Cardiac septum (tissue), 1 donor: ENCODE results near the gene ST6GALNAC4. TPM values are rescaled to one million over a fixed set of nuclear protein-coding genes. Genes with fewer than 3 reads are reported as not detected.

Experiments
- DNase-seq: peaks from one replicate; pipeline ENCODE4 v3.0.0-alpha.2; 2020; ENCODE audit warnings: low spot score
- intact Hi-C: fragments of 100-400 bp; cut with DNase I; formaldehyde crosslinking; loops from one replicate; pipeline ENCODE4 v1.14.0; 2022
- total RNA-seq: library from RNA; stranded (reverse); fragmentation: NEBNext Ultra II Directional; extraction: Animal tissue kit (Norgen Biotek cat#: 25700); gene quantifications from one replicate; pipeline ENCODE4 v1.2.1, GENCODE V29; 2021
- donor health status: DM: no; HTN: no; CAD: no.

ST6GALNAC4 gene
- total RNA-seq, 1 donor from 2014 or later, result 48.1 TPM

DNA sequence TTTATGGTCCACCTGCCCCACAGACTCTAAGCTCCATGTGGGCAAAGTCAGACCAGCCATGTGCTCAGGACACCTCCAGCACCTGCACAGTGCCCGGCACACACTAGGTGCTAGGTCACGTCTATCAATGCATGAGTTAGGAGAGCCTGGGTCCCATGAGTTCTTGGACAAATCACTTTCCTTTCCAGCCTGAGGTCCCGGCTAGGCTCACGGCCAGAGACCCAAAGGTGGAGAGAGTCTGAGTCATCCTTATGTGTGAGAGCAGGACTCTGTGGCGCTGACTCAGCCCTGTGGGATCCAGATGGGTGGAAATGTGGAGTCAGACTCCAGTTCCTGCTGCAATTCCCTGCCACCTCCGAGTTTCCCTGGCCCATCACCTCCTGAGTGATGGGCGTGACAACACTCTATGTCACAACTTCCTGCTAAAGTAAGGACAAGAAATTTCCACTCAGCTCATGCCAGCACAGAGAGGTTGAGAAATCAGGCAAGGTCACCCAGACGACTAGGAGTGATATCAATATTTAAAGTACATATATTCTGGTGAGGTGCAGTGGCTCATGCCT, 2.5 kb upstream of the ST6GALNAC4 start:
- intact Hi-C loops, result loop anchor here (2.0 to 5.0 kb wide), 4 partner anchors 42 to 185 kb away; partner anchors contain the start of genes AK1, CDK9, FPGS and TOR2A
- peak; percentile 88 for DNase-seq

- no peak for DNase-seq
- intact Hi-C loops, result loop anchor here (2.0 to 5.0 kb wide), 4 partner anchors 41 to 184 kb away; partner anchors contain the start of genes AK1, CDK9, FPGS and TOR2A
These were observed 1.6 kb upstream of the ST6GALNAC4 start for GRCh38 chr9:127918183-127919107.

DNA sequence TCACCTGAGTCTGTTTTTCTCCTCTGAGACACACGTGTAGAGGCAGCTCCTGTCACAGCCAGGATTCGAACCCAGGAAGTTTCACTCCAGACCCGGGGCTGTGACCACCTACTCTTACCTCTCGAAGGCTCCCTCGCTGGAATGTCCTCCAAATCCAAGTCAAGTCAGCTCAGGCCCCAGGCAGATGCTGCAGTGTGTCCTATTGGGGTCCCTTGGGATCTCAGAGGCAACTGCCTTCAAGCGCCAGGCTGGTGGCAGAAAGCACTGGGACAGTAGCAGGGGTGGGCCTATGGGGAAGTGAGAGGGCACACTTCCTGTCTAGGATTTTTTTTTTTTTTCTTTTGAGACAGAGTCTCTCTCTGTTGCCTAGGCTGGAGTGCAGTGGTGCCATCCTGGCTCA, 762 bp upstream of the ST6GALNAC4 start:
- DNase-seq, result no peak
- intact Hi-C loops, result loop anchor here (2.0 to 5.0 kb wide), 6 partner anchors 19 to 307 kb away; partner anchors contain the start of genes AK1, CDK9, FPGS and ST6GALNAC6

- intact Hi-C loops, result loop anchor here (2.0 to 5.0 kb wide), 5 partner anchors 17 to 305 kb away; partner anchors contain the start of genes AK1, CDK9, FPGS and ST6GALNAC6
- no peak for DNase-seq
These were observed 781 bp downstream of the ST6GALNAC4 start for GRCh38 chr9:127915801-127916719.

DNA sequence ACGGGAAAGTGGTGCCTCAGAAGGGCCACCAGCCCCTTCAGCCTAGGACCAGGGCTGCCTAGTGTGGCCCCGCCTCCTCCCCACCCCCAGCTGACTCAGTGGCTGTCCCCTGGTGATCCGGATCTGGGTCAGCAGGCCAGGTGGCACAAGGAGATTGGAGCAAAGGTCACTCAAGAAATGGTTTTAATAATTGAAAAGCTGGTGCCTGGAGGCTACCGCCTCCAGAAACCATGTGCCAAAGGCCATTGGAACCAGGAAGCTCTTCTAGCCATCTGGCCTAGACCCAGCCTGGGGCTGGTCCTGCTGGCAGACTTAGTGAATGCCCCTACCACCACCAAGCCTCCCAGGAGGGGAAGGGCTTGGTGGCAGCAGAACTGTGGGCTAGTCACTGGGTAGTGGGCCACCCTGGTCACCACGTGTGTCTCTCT, 1.5 kb downstream of the ST6GALNAC4 start:
- DNase-seq, result no peak
- intact Hi-C loops, result loop anchor here (5.0 kb wide), 3 partner anchors 38 to 128 kb away; partner anchors contain the start of genes AK1, CDK9 and FPGS

GRCh38 chr9:127913682-127914081, 3.2 kb downstream of the ST6GALNAC4 start:
- intact Hi-C loops, result no loop called here
- no peak for DNase-seq

DNA sequence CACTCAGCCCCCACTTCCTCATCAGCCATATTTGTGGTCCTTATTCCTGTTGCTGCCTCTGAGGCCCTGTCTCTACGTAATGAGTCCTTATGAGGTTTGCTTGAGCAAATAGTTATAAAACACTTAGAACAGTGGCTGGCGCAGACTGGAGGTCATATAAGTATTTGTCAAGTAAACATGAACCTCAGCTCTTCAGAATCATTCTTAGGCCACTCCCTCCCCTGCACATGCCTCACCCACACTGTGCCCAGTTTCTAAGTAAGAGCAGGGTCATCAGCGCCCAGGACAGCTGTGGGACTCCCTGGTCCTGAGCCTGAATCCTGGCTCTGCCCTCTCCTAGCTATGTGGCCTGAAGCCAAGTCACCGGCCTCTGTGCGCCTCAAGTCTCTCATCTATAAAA, 4.0 kb downstream of the ST6GALNAC4 start:
- intact Hi-C loops, result no loop called here

DNA sequence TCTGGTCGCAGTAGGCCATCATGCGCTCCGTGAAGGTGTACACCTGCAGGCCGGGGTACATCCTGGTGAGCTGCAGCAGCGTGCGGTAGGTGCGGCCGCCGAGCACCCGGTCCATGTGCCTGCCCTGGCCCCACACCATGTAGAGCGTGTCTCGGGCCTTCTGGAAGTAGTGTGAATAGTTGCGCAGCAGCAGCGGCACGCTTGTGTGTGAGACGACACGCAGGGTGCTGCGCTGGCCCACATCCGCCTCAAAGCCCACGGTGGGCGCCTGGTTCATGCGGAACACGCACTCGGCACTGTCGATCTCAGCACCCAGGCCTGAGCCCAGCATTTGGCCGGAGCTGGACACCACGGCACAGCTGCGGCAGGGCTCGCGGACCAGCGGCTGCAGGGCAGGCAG, 4.5 kb downstream of the ST6GALNAC4 start:
- no peak for DNase-seq
- intact Hi-C loops, result no loop called here

More for the DNA sequence above, 4.0 kb downstream of the ST6GALNAC4 start:
- DNase-seq, result no peak

DNA sequence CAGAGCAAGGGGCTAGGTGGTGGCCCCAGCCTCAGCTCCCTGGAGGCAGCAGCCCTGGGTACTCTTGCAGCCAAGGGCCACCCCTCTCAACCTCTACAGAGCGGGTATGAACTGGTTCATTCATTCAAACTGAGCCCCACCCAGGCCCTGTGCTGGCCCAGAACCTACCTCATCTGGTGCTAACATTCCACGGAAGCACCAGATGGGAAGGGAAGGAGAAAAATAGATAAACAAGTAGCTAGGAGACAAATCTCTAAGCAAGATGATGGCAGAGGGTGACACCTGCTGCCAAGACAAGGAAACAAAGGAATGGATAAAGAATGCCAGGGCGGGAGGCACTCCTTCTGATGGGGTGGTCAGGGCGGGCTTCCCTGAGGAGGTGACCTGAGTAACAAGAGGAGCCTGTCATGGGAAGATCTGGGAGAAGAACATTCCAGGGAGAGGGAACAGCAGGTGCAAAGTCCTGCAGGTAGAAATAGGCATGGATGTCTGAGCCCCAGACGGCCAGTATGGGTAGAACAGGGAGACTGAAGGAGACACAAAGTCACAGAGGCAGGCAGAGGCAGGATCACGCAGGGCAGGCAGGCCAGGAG, 6.1 kb downstream of the ST6GALNAC4 start:
- intact Hi-C loops, result no loop called here
- no peak for DNase-seq

DNA sequence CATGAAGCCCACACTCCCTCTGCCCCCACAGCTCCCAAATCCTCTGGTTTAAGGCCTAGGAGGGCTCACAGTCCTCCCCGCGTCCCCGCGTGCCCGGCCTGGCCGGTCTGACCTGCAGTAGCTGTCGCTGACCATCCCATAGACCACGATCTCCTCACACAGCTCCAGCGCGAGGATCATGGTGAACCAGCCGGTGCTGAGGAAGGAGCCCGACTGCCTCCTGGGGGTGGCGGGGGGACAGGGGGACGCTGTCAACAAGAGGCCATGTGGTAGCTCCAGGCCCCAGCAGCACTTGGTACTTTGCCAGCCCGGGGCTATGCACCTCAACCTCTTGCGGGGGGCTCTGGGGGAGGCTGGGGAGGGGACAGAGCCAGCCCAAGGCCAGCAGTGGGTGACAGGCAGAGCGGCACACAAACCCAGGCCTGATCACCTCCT, 7.0 kb downstream of the ST6GALNAC4 start:
- intact Hi-C loops, result no loop called here
- DNase-seq, result no peak

- DNase-seq, result no peak
- intact Hi-C loops, result no loop called here
These were observed 8.2 kb downstream of the ST6GALNAC4 start for GRCh38 chr9:127908660-127908926.

DNA sequence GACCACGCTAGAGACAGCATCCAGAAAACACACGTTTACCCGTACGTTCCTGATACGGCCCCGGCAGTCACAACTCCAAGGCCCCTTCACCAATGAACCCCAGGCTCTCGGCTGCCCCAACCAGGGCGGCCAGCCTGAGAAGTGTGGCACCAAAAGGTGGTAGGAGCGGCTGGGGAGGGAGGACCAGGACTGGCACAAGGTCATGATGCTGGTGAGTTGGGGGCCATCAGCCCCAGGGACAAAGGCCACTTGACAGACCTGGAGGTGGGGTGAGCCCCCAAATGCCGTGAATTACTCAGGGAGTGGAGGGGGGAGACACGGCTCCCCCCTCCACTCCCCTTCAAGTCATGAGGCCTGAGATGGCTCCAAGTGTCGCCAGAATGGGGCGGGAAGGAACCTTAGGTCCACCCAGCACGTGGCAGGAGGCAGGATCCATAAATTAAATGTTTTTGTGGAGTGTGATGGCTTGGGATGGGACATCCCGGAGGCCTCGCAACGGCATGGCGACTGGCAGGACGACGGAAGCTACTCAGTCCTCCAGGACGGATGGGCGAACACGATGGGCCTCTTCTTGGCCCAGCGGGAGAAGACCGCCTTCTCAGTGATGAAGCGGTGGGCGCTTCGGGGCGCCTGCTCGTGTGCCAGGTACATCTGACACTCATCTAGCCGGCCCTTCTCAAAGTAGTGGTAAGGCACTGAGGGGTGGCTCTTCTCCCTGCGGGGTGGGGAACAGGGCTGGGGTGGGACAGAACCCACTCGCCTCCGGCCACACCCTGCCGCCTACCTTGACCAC, 8.8 kb downstream of the ST6GALNAC4 start:
- no peak for DNase-seq
- intact Hi-C loops, result no loop called here

DNA sequence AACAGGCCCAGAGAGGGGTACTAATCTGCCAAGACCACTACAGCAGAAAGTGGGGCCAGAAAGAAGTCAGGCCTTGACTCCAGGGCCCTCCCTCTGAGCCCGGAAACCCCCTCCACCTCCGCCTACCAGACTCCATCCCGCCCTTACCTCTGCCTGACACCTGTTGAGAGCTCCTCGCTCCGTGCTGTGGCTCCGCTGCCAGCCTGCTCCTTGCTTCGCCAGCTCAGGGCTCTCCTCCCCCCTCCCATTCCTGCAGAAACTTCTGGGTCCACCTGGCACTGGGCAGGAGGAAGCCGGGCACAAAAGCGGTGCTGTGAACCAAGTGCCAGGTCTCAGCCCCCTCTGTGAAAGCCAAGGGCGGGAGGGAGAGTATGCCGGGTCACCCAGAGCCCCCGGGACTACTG, 11.1 kb downstream of the ST6GALNAC4 start:
- no peak for DNase-seq
- intact Hi-C loops, result no loop called here

GRCh38 chr9:127905004-127905728, 11.7 kb downstream of the ST6GALNAC4 start:
- no peak for DNase-seq
- intact Hi-C loops, result no loop called here

GRCh38 chr9:127904561-127905003, 12.3 kb downstream of the ST6GALNAC4 start:
- DNase-seq, result no peak
- intact Hi-C loops, result no loop called here

DNA sequence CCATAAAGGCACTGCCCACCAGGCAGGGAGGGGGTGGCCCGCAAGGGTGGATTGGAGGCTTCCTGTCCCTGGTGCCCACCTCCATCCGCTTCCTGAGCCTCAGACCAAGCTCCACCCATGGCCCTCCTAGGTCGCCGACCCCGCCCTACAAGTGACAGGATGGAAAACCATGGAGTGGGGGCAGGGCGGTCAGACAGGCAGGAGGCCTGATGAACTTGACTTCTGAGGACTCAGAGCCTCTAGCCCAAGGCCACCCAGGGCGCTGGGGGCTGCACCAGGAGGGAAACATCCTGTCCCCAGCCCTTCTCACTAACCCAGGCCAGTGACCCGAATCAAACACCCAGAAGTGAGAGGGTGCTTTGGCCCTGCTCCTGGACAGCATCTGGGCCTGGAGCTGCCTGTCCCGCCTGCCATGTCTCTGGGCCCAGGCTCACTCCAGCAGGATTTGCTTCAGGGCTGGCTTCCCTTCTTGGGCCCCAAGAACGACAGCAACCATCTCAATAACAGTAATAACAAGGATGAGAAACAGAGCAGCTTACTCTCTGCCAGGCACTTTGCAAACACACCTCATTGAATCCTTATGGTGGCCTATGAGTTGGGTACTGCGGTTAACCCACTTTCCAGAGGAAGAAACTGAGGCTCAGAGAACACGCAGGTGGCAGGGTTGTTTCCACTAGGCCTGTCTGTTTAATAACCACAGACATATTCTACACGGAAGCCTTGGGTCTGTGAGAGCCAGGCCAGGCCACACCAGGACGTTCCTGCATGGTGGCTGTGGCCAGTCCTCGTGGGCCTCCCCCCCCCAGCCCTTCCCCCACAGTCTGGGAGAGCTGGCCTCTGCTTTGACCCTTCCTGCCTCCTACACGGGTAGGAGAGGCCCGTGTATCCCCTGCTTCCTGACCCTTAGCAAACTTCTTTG, 13.0 kb downstream of the ST6GALNAC4 start:
- DNase-seq, result peak; percentile 86
- intact Hi-C loops, result no loop called here
